Endometrial microvascular endothelial cells (primary cell): ENCODE data around the gene SCD5. TPM values are rescaled to one million over a fixed set of nuclear protein-coding genes. Genes with fewer than 3 reads are reported as not detected.
"Not testable (repeated sequence)": the region's sequence is repeated elsewhere in the genome, so short reads cannot be mapped to it uniquely, and the experiment has no call there.

Source experiments
- in situ Hi-C: cut with HindIII; loops from 2 replicates; pipeline ENCODE4 v1.10.0; 2017; ENCODE audit warnings: low sequenced_read_pairs, low pct_unique_long_range_greater_than_20kb; ENCODE audit errors: inconsistent ontology term
- total RNA-seq: library from RNA; depleted of rRNA; stranded (reverse); fragments of >200 nt; gene quantifications from one replicate; pipeline ENCODE4 v1.2.3, GENCODE V29; 2015; ENCODE audit errors: inconsistent ontology term

Gene SCD5
- total RNA-seq: 30.7 TPM

DNA sequence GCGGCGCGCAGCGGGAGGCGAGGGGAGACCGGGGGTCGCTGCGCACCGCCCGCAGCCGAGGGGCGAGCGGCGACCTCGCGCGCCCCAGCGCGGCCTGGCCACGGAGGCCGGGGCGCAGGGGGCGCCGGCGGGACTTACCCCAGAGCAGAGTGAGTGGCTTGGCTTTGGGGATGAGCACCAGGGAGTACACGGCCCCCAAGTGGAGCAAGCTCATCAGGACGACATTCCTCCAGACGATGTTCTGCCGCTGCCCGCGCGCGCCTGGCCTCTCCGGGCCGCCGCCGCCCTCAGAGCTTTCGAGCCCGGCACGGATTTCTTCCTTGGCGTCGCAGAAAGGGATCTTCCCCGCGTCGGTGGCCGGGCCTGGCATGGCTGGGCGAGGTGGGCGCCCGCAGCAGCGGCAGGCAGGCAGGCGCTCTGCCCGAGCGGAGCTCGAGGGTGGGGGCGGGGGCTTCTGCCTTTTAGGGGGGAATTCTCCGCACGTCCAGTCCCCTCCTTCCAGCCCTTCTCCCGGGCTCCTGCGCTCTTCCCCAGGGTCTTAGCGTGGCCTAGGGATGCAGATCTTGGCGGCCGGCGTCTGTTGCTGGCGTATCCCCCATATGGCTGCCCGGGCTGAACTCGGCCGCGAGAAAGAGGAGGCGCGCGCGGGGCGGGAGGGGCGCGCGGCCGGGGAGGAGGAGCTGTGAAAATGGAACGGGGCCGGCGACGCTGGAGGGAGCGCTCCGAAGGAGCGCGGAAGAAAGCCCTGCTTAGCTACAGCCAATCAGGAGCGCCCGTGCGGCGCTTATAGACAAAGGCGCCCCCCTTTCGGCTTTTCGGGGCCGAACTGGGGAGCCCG lies at the start of gene SCD5:
TSS of gene SCD5 (minus strand) at position 629 of the 838 bp plus-strand sequence. CDS start at position 370, 259 bp downstream.
- in situ Hi-C loops: no loop called here

GRCh38 chr4:82842593-82842992 lies 44.0 kb upstream of the SCD5 start:
- in situ Hi-C loops: no loop called here

DNA sequence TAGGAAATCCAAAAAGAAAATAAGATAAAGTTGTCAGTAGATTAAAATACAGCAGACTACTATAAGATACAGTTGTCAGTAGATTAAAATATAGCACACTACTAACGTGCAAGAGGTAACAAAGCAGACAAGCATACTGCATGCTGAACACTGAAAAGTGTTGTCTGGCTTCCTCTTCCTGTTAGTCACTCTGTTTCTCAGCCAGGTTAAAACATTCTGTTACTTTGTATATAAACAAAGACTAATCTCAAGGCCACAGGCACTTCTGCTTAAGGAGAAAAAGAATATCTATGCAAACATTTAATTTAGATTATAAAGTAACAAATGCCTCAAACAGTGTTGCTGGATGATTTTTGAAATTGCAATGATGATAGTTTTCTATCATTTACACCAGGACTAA lies 41.0 kb upstream of the SCD5 start:
- in situ Hi-C loops: no loop called here

GRCh38 chr4:82833696-82834313 lies 35.2 kb upstream of the SCD5 start:
- in situ Hi-C loops: no loop called here

DNA sequence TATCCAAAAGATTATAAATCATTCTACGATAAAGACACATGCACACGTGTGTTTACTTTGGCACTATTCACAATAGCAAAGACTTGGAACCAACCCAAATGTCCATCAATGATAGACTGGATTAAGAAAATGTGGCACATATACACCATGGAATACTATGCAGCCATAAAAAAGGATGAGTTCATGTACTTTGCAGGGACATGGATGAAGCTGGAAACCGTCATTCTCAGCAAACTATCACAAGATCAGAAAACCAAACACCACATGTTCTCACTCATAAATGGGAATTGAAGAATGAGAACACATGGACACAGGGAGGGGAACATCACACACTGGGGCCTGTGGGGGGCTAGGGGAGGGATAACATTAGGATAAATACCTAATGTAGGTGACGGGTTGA lies 34.5 kb upstream of the SCD5 start:
- in situ Hi-C loops: not testable (repeated sequence)

DNA sequence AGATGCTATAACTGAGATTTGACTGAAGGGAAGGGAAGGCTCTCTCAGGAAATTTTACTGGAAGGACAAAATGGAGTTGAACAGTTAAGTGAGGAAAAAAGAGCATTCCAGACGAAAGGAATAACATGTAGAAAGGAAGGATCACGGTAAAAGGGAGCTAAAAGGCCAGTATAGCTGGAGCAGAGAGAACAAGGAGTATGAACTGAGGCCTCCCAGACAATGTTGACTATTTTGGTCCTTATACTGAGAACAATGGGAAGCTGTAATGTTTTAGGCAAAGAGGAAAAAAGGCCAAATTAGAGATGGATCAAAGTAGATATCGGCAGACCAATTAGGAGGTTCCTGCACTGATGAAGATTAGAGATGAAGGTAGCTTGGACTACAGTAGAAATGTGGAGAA lies 26.8 kb upstream of the SCD5 start:
- in situ Hi-C loops: no loop called here

- in situ Hi-C loops: no loop called here
Observed at GRCh38 chr4:82823062-82823461, 24.5 kb upstream of the SCD5 start.

GRCh38 chr4:82820689-82821088 lies 22.1 kb upstream of the SCD5 start:
- in situ Hi-C loops: no loop called here

DNA sequence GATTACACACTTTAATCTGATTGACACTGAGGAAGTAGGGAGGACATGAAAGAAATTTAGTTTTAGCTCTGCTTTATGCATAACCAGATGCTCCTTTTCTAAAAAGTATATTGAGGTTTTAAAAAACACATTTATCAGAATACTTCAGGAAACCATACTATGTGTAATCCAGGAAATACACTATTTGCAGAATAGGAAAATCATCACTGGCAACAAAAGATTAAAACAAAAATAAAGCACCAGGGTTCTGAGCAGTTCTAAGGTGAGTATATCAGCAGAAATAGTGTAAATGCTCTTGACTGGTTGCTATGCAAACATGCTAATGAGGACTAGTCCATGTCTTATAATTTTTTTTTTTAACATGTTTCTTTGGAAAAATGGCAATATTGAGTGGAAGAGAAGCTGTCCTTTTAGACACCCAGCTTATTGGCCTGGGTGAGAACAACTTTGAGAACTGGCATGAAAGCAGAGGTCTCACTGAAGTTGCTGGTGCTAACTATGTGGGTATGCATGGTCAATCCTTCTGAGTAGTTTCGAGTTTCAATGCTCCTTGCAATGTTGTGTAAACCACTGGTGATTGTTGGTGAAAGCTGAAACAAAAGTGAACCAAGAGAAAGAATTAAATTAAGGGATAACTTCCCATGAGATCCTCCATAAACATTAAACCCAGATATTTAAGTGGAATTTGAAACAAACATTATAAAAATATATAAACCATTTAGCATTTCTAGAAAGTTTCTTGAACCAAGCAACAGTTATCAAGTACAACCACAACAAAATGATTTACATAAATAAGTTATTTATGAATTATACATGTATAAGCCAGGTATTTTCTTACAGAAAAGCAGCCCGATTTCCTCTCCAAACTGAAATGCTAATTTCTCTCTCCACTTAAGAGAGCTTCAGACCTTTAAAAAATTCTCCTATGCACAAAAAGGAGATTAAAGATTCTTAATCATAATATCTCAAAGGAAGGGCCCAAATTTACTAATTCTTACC lies 20.4 kb upstream of the SCD5 start:
- in situ Hi-C loops: no loop called here

GRCh38 chr4:82816874-82817273 lies 18.3 kb upstream of the SCD5 start:
- in situ Hi-C loops: not testable (repeated sequence)

DNA sequence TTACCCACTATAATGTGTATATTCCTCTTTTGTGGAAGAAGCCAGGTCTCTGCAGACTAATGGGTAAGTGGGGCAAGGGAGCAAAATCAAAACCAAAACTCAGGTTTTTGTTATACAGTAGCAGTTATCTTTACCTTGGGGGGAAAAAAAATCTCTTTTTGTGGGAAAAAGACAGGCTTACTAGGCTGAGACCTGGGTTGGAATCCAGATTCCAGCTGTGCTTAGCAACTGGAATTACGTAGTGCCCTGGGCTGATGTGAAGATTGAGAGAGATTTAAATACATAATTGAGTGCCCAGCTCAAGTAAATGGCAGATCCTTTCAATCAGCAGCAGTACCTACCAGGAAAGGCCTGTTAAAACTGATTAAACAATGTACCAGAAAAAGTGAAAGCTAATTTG lies 15.4 kb upstream of the SCD5 start:
- in situ Hi-C loops: no loop called here

GRCh38 chr4:82811838-82812341 lies 13.3 kb upstream of the SCD5 start:
- in situ Hi-C loops: no loop called here

- in situ Hi-C loops: no loop called here
Observed at GRCh38 chr4:82811392-82811791, 12.8 kb upstream of the SCD5 start.

GRCh38 chr4:82810176-82810575 lies 11.6 kb upstream of the SCD5 start:
- in situ Hi-C loops: no loop called here

GRCh38 chr4:82809619-82810018 lies 11.0 kb upstream of the SCD5 start:
- in situ Hi-C loops: no loop called here

DNA sequence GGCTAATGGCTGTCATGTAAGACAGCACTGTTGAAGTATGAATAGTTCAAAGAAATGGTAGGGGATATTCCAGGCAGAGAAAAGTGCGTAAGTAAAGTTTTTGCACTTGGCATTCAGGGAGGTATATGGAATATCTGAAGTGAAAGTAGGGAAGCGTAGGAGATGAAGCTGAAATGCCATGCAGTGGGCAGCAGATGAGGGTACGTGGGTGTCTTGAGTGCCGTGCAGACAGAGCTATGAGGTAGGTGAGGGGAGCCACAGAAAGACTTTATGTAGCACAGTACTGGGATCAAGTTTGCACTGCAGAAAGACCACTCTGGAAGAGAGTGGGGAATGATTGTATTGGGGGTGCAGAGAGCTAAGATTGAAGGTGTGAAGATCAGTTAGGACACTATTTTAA lies 5.2 kb upstream of the SCD5 start:
- in situ Hi-C loops: no loop called here

DNA sequence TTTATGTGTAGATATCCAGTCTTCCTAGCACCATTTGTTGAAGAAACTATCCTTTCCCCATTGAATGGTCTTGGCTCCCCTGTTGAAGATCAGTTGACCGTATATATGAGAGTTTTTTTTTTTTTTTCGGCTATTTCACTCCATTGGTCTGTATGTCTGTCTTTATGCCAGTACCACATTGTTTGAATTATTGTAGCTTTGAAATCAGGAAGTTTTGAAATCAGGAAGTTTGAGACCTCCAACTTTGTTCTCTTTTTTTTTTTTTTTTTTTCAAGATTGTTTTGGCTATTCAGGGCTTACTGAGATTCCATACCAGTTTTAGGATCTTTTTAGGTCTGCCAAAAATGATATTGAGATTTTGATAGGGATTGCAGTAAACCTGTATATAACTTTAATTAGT lies 4.3 kb upstream of the SCD5 start:
- in situ Hi-C loops: no loop called here

DNA sequence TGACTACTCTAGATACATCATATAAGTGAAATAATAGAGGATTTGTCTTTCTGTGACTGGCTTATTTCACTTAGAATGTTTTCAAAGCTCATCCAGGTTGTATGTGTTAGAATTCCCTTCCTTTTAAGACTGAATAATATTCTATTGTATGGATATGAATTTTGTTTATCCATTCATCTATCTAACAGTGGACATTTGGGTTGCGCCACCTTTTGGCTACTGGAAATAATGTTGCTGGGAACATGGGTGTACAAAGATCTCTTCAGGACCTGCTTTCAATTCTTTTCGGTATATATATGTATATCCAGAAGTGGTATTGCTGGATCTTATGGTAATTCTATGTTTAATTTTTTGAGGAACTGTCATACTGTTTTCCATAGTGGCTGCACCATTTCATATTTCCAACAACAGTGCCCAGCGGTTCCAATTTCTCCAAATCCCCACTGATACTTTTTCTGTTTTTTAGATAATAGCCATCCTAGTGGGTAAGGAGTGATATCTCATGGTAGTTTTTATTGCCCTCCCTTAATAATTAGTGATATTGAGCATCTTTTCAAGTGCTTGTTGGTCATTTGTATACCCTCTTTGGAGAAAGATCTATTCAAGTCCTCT lies 3.4 kb upstream of the SCD5 start:
- in situ Hi-C loops: no loop called here
